A673 (cell line): ENCODE measurements around the gene MMP14. TPM values are rescaled to one million over a fixed set of nuclear protein-coding genes. Genes with fewer than 3 reads are reported as not detected.

Source experiments
- BruUV-seq: library from RNA; stranded (reverse); fragments of 400-500 nt; replicated peaks from 2 replicates; lab custom pipeline; 2021; lab: Mats Ljungman, UMichigan
- CTCF ChIA-PET: fragments of 300-600 bp; sonication (Branson Sonifier 250); formaldehyde crosslinking; loops from one replicate; lab custom pipeline; 2022; ENCODE audit warnings: antibody characterized with exemption; lab: Charles Lee
- POLR2A ChIA-PET: fragments of 300-600 bp; sonication (Branson Sonifier 250); formaldehyde crosslinking; loops from one replicate; lab custom pipeline; 2022; ENCODE audit warnings: antibody characterized with exemption; ENCODE audit not compliant: low non-redundant PET; lab: Charles Lee
- DNase-seq: peaks from one replicate; pipeline ENCODE4 v3.0.0-alpha.2; 2015; ENCODE audit warnings: low spot score
- H3K27ac ChIP-seq: fragments of 200-600 bp; sonication (generic); 2 replicates; pipeline ENCODE4 v1.5.1; 2016; ENCODE audit warnings: mixed run types, low read depth, mild to moderate bottlenecking, mixed read lengths, antibody characterized with exemption, low read length; ENCODE audit not compliant: poor library complexity, severe bottlenecking
- H3K27me3 ChIP-seq: fragments of 200-600 bp; sonication (generic); replicated peaks from 2 replicates; pipeline ENCODE4 v1.6.1; 2017; ENCODE audit warnings: mixed run types, low read depth, mild to moderate bottlenecking, mixed read lengths, antibody characterized with exemption, low read length; ENCODE audit not compliant: insufficient read depth, poor library complexity
- H3K36me3 ChIP-seq: fragments of 200-600 bp; sonication (generic); 2 replicates; pipeline ENCODE4 v1.6.1; 2016; ENCODE audit warnings: mixed run types, mild to moderate bottlenecking, mixed read lengths, antibody characterized with exemption, low read length; ENCODE audit not compliant: insufficient read depth, poor library complexity, severe bottlenecking
- H3K4me1 ChIP-seq: fragments of 200-600 bp; sonication (generic); 2 replicates; pipeline ENCODE4 v1.6.1; 2017; ENCODE audit warnings: mixed run types, mild to moderate bottlenecking, mixed read lengths, antibody characterized with exemption, low read length; ENCODE audit not compliant: insufficient read depth, poor library complexity, severe bottlenecking
- H3K4me3 ChIP-seq: fragments of 200-600 bp; sonication (generic); 2 replicates; pipeline ENCODE4 v1.5.1; 2016; ENCODE audit warnings: low read depth, mixed run types, mild to moderate bottlenecking, mixed read lengths, low read length; ENCODE audit not compliant: poor library complexity, severe bottlenecking
- H3K9me3 ChIP-seq: fragments of 200-600 bp; sonication (generic); 2 replicates; pipeline ENCODE4 v1.6.1; 2016; ENCODE audit warnings: mixed run types, low read depth, mild to moderate bottlenecking, mixed read lengths, antibody characterized with exemption, low read length; ENCODE audit not compliant: poor library complexity, severe bottlenecking
- CTCF ChIP-seq: fragments of 300-800, 200-600 bp; sonication (generic); conservative IDR thresholded peaks from 2 replicates; pipeline ENCODE4 v1.5.1; 2017; ENCODE audit warnings: low read depth, mild to moderate bottlenecking, antibody characterized with exemption, low read length, moderate library complexity, mixed read lengths
- EZH2 ChIP-seq: fragments of 200-600 bp; sonication (generic); IDR thresholded peaks from 2 replicates; pipeline ENCODE4 v1.6.1; 2017; ENCODE audit warnings: borderline replicate concordance, low read depth, mild to moderate bottlenecking, mixed read lengths, antibody characterized with exemption, low read length; ENCODE audit not compliant: poor library complexity, severe bottlenecking
- intact Hi-C: fragments of 100-400 bp; cut with micrococcal nuclease; formaldehyde crosslinking; loops from one replicate; pipeline ENCODE4 v1.10.0; 2022; ENCODE audit not compliant: unreplicated experiment
- total RNA-seq: library from RNA; stranded (reverse); gene quantifications from 2 replicates; pipeline ENCODE4 v1.2.3, GENCODE V29; 2021

MMP14 gene
- total RNA-seq, 1 experiment from 2014 or later, result 91.3 TPM

DNA sequence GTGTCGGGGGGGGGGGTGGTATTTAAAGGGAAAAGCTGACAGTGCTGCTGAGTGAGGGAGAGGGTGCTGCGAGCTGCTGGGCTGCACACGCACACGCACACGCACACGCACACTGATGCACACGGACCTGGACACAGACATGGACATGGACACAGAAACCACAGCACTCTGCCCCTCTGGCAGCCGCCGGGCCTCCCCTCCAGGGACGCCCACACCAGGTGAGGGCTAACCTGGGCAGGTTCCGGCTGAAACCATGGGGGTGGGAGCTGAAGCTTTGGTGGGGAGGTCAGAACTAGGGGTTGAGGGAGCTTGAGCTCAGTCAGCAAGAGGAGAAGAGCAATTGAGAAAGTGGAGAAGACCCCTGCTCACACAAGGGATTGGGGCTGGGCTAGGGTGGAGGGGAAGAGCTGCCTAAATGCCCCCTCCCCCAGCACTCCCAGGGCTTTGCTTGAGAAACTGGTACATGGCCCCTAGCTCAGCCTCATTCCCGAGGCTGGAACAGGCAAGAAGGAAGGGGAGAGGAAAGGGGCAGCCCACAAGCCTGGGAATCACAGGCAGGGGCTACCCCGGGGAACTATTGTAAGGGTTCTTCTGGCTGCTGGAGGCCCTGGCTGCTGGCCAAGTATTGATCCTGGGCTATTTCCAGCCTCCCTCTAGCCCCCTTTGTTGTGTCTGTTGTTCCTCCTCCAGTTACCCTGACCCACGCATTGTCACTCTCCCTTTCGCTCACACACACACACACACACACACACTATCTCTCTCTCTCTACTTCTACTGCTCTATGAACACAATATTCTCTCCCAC lies 47.0 kb downstream of the MMP14 start, which contains the start of gene REM2:
Gene REM2 (plus strand): TSS at position 50 of the 804 bp plus-strand sequence. CDS start 66 bp downstream, at position 116.
- BruUV-seq, result no TSS peak
- H3K4me1 ChIP-seq, result no peaks in the 10 kb centered on the region
- intact Hi-C loops, result no loop called here
- no peaks in the 10 kb centered on the region for H3K9me3 ChIP-seq
- H3K27ac ChIP-seq, result no peak within 1 kb of the TSS
- DNase-seq, result no peak
- no peaks in the 10 kb centered on the region for H3K36me3 ChIP-seq
- no peak for TF ChIP-seq CTCF
- TF ChIP-seq EZH2, result no peak
- no peak within 1 kb of the TSS for H3K4me3 ChIP-seq
- ChIA-PET CTCF (interaction anchor here (0.9 to 1.3 kb wide), 2 partner anchors 12 to 13 kb away, joined by 3 to 4 read pairs; partner anchors contain the start of gene LRP10), POLR2A (no interaction called here)
- H3K27me3 ChIP-seq, result no peaks in the 10 kb centered on the region

- Histone ChIP-seq H3K4me1 (no peaks in the 10 kb centered on the region), H3K27ac (no peak overlapping the region), H3K4me3 (no peak overlapping the region), H3K36me3 (no peaks in the 10 kb centered on the region), H3K27me3 (no peaks in the 10 kb centered on the region), H3K9me3 (no peaks in the 10 kb centered on the region)
- POLR2A ChIA-PET, result interaction anchor here (0.5 to 0.6 kb wide), 2 partner anchors 29 to 327 kb away, joined by 3 to 5 read pairs; no protein-coding TSS in a partner anchor
- no peak for TF ChIP-seq EZH2
- no peak for TF ChIP-seq CTCF
- DNase-seq, result no peak
- intact Hi-C loops, result no loop called here
- no TSS peak for BruUV-seq
- CTCF ChIA-PET, result no interaction called here
Observed at GRCh38 chr14:22884076-22884737, 47.8 kb downstream of the MMP14 start.

DNA sequence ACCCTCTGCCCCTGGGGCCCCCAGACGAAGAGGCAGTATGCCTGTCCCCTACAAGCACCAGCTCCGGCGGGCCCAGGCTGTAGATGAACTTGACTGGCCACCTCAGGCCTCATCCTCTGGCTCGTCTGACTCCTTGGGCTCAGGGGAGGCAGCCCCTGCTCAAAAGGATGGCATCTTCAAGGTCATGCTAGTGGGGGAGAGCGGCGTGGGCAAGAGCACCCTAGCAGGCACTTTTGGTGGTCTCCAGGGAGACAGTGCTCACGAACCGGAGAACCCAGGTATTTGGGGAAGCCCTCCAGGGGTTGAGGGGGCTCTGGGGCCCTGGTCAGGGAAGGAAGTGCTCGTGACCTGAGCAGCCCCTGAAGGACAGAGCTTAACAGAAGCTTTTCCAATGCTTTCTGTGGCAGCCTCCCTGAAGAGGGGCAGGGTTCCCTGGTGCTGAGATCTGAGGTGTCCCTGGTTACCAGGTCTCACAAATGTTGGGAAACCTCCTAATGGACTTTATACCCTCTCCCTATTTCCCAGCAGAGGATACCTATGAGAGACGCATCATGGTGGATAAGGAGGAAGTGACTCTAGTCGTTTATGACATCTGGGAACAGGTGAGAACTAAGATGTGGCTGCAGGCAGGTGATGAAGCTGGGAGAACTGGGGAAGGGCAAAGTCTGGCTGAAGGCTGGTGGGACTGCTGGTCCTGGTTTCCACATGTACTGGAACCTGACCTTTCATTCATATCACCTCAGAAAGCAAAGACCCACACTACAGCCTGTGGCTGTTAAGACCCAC lies 48.5 kb downstream of the MMP14 start:
- ChIA-PET CTCF (no interaction called here), POLR2A (interaction anchor here (0.5 kb wide), 1 partner anchor 28 kb away, joined by 3 read pairs; no protein-coding TSS in a partner anchor)
- Histone ChIP-seq H3K4me1 (no peaks in the 10 kb centered on the region), H3K4me3 (no peak overlapping the region), H3K27ac (no peak overlapping the region), H3K36me3 (no peaks in the 10 kb centered on the region), H3K9me3 (no peaks in the 10 kb centered on the region), H3K27me3 (no peaks in the 10 kb centered on the region)
- intact Hi-C loops, result no loop called here
- TF ChIP-seq EZH2 (no peak), CTCF (no peak)
- DNase-seq, result no peak
- no TSS peak for BruUV-seq
